ENCODE results near the gene FARSB. TPM values are rescaled to one million over a fixed set of nuclear protein-coding genes. Genes with fewer than 3 reads are reported as not detected.

The FARSB gene
- total RNA-seq, 2 experiments from 2014 or later: 21.6 to 26.0 TPM

GRCh38 chr2:222652491-222653255 lies 3.2 kb downstream of the FARSB start:
- Mint-ChIP-seq H3K9me3 (no peaks in the 10 kb centered on the region), H3K36me3 (ENCODE audit: low read depth) (peaks cover 11% of the 10 kb centered on the region), H3K4me1 (peaks cover 48% of the 10 kb centered on the region), H3K4me3 (peak overlapping the region; percentile 34), H3K27ac (peak overlapping the region; percentile 77), H3K27me3 (no peaks in the 10 kb centered on the region)
- DNase-seq: no peak
- POLR2A ChIA-PET: no interaction called here
- CTCF ChIA-PET: interaction anchor here (0.6 to 1.1 kb wide), 2 partner anchors 335 to 1907 kb away, joined by 4 to 6 read pairs; no protein-coding TSS in a partner anchor

- CTCF ChIA-PET: interaction anchor here (0.6 to 1.1 kb wide), 2 partner anchors 334 to 1908 kb away, joined by 4 to 6 read pairs; no protein-coding TSS in a partner anchor
- H3K27me3 Mint-ChIP-seq: no peaks in the 10 kb centered on the region
- peaks cover 43% of the 10 kb centered on the region for H3K4me1 Mint-ChIP-seq
- H3K9me3 Mint-ChIP-seq: no peaks in the 10 kb centered on the region
- H3K4me3 Mint-ChIP-seq: no peak overlapping the region
- no peak overlapping the region for H3K27ac Mint-ChIP-seq
- H3K36me3 Mint-ChIP-seq (ENCODE audit: low read depth): peaks cover 15% of the 10 kb centered on the region
- POLR2A ChIA-PET: no interaction called here
- no peak for DNase-seq
Measured at GRCh38 chr2:222651718-222652418, 4.0 kb downstream of the FARSB start.

- DNase-seq: no peak
- H3K27me3 Mint-ChIP-seq: no peaks in the 10 kb centered on the region
- no peak overlapping the region for H3K27ac Mint-ChIP-seq
- H3K36me3 Mint-ChIP-seq (ENCODE audit: low read depth): peaks cover 28% of the 10 kb centered on the region
- H3K9me3 Mint-ChIP-seq: no peaks in the 10 kb centered on the region
- peaks cover 38% of the 10 kb centered on the region for H3K4me1 Mint-ChIP-seq
- ChIA-PET POLR2A (no interaction called here), CTCF (interaction anchor here (1.4 kb wide), 1 partner anchor 11 kb away, joined by 3 read pairs; no protein-coding TSS in a partner anchor)
- H3K4me3 Mint-ChIP-seq: no peak overlapping the region
Measured at GRCh38 chr2:222649801-222650200, 6.1 kb downstream of the FARSB start.

- POLR2A ChIA-PET: no interaction called here
- no peak for DNase-seq
- H3K36me3 Mint-ChIP-seq (ENCODE audit: low read depth): peaks cover 49% of the 10 kb centered on the region
- H3K9me3 Mint-ChIP-seq: no peaks in the 10 kb centered on the region
- peaks cover 12% of the 10 kb centered on the region for H3K4me1 Mint-ChIP-seq
- CTCF ChIA-PET: no interaction called here
- H3K4me3 Mint-ChIP-seq: no peak overlapping the region
- H3K27me3 Mint-ChIP-seq: no peaks in the 10 kb centered on the region
- H3K27ac Mint-ChIP-seq: no peak overlapping the region
Measured at GRCh38 chr2:222646008-222646407, 9.9 kb downstream of the FARSB start.

GRCh38 chr2:222643134-222643533 lies 12.8 kb downstream of the FARSB start:
- Mint-ChIP-seq H3K36me3 (ENCODE audit: low read depth) (peaks cover 50% of the 10 kb centered on the region), H3K27me3 (no peaks in the 10 kb centered on the region), H3K9me3 (no peaks in the 10 kb centered on the region), H3K4me1 (peaks cover 5% of the 10 kb centered on the region), H3K27ac (no peak overlapping the region), H3K4me3 (no peak overlapping the region)
- POLR2A ChIA-PET: no interaction called here
- DNase-seq: no peak
- CTCF ChIA-PET: interaction anchor here (0.5 kb wide), 1 partner anchor 302 kb away, joined by 3 read pairs; no protein-coding TSS in a partner anchor

GRCh38 chr2:222641336-222641735 lies 14.6 kb downstream of the FARSB start:
- Mint-ChIP-seq H3K36me3 (ENCODE audit: low read depth) (peaks cover 58% of the 10 kb centered on the region), H3K27me3 (no peaks in the 10 kb centered on the region), H3K27ac (no peak overlapping the region), H3K9me3 (no peaks in the 10 kb centered on the region), H3K4me3 (no peak overlapping the region), H3K4me1 (peaks cover 5% of the 10 kb centered on the region)
- ChIA-PET CTCF (no interaction called here), POLR2A (no interaction called here)
- DNase-seq: no peak

GRCh38 chr2:222637067-222637466 lies 18.8 kb downstream of the FARSB start:
- no peak overlapping the region for H3K4me3 Mint-ChIP-seq
- POLR2A ChIA-PET: no interaction called here
- H3K36me3 Mint-ChIP-seq (ENCODE audit: low read depth): peaks cover 46% of the 10 kb centered on the region
- H3K9me3 Mint-ChIP-seq: no peaks in the 10 kb centered on the region
- H3K4me1 Mint-ChIP-seq: no peaks in the 10 kb centered on the region
- CTCF ChIA-PET: no interaction called here
- DNase-seq: no peak
- H3K27me3 Mint-ChIP-seq: no peaks in the 10 kb centered on the region
- H3K27ac Mint-ChIP-seq: no peak overlapping the region

GRCh38 chr2:222635295-222635694 lies 20.6 kb downstream of the FARSB start:
- Mint-ChIP-seq H3K4me1 (no peaks in the 10 kb centered on the region), H3K27me3 (no peaks in the 10 kb centered on the region), H3K27ac (no peak overlapping the region), H3K36me3 (ENCODE audit: low read depth) (peaks cover 50% of the 10 kb centered on the region), H3K9me3 (no peaks in the 10 kb centered on the region), H3K4me3 (no peak overlapping the region)
- no peak for DNase-seq
- CTCF ChIA-PET: no interaction called here
- POLR2A ChIA-PET: no interaction called here

GRCh38 chr2:222627764-222628163 lies 28.1 kb downstream of the FARSB start:
- POLR2A ChIA-PET: no interaction called here
- no peaks in the 10 kb centered on the region for H3K27me3 Mint-ChIP-seq
- H3K9me3 Mint-ChIP-seq: no peaks in the 10 kb centered on the region
- peaks cover 35% of the 10 kb centered on the region for H3K36me3 Mint-ChIP-seq (ENCODE audit: low read depth)
- H3K4me1 Mint-ChIP-seq: no peaks in the 10 kb centered on the region
- H3K27ac Mint-ChIP-seq: no peak overlapping the region
- H3K4me3 Mint-ChIP-seq: no peak overlapping the region
- CTCF ChIA-PET: interaction anchor here (2.0 kb wide), 1 partner anchor 13 kb away, joined by 6 read pairs; no protein-coding TSS in a partner anchor
- DNase-seq: no peak

- H3K27ac Mint-ChIP-seq: no peak overlapping the region
- CTCF ChIA-PET: interaction anchor here (0.8 to 1.5 kb wide), 3 partner anchors 9 to 306 kb away, joined by 3 to 7 read pairs (median 3); no protein-coding TSS in a partner anchor
- POLR2A ChIA-PET: no interaction called here
- no peaks in the 10 kb centered on the region for H3K4me1 Mint-ChIP-seq
- H3K27me3 Mint-ChIP-seq: no peaks in the 10 kb centered on the region
- no peak for DNase-seq
- no peaks in the 10 kb centered on the region for H3K9me3 Mint-ChIP-seq
- H3K36me3 Mint-ChIP-seq (ENCODE audit: low read depth): peaks cover 26% of the 10 kb centered on the region
- H3K4me3 Mint-ChIP-seq: no peak overlapping the region
Measured at GRCh38 chr2:222623756-222624309, 32.1 kb downstream of the FARSB start.

- Mint-ChIP-seq H3K4me3 (no peak overlapping the region), H3K27me3 (no peaks in the 10 kb centered on the region), H3K9me3 (no peaks in the 10 kb centered on the region), H3K27ac (no peak overlapping the region), H3K36me3 (ENCODE audit: low read depth) (peaks cover 30% of the 10 kb centered on the region), H3K4me1 (no peaks in the 10 kb centered on the region)
- POLR2A ChIA-PET: no interaction called here
- DNase-seq: no peak
- CTCF ChIA-PET: interaction anchor here (1.3 kb wide), 1 partner anchor 15 kb away, joined by 3 read pairs; no protein-coding TSS in a partner anchor
Measured at GRCh38 chr2:222622910-222623309, 33.0 kb downstream of the FARSB start.

GRCh38 chr2:222621893-222622292 lies 34.0 kb downstream of the FARSB start:
- CTCF ChIA-PET: no interaction called here
- POLR2A ChIA-PET: no interaction called here
- Mint-ChIP-seq H3K27me3 (no peaks in the 10 kb centered on the region), H3K36me3 (ENCODE audit: low read depth) (peaks cover 23% of the 10 kb centered on the region), H3K4me3 (no peak overlapping the region), H3K27ac (no peak overlapping the region), H3K9me3 (no peaks in the 10 kb centered on the region), H3K4me1 (no peaks in the 10 kb centered on the region)
- no peak for DNase-seq

- H3K27ac Mint-ChIP-seq: no peak overlapping the region
- no peak for DNase-seq
- peaks cover 19% of the 10 kb centered on the region for H3K36me3 Mint-ChIP-seq (ENCODE audit: low read depth)
- no peaks in the 10 kb centered on the region for H3K4me1 Mint-ChIP-seq
- H3K27me3 Mint-ChIP-seq: no peaks in the 10 kb centered on the region
- H3K9me3 Mint-ChIP-seq: no peaks in the 10 kb centered on the region
- ChIA-PET CTCF (interaction anchor here (1.2 to 2.4 kb wide), 2 partner anchors 9 to 11 kb away, joined by 3 to 7 read pairs; no protein-coding TSS in a partner anchor), POLR2A (no interaction called here)
- H3K4me3 Mint-ChIP-seq: no peak overlapping the region
Measured at GRCh38 chr2:222615320-222615719, 40.6 kb downstream of the FARSB start.

All from activated CD4-positive, alpha-beta T cell treated with anti-CD3 and anti-CD28 coated beads, Interleukin-2, amount 10 ng/mL, durations not matched to agents 7 days and 5 days (primary cell).